Endodermal cell (in vitro differentiated cells): Measurements from ENCODE around the gene SLC25A40. TPM values are rescaled to one million over a fixed set of nuclear protein-coding genes. Genes with fewer than 3 reads are reported as not detected.
"Not testable (repeated sequence)": the region's sequence is repeated elsewhere in the genome, so short reads cannot be mapped to it uniquely, and the experiment has no call there.

Experiments
- DNase-seq: peaks from one replicate; pipeline ENCODE4 v3.0.0-alpha.2; 2017
- H3K27ac ChIP-seq: 2 replicates; pipeline ENCODE4 v1.5.1; 2013; ENCODE audit warnings: mild to moderate bottlenecking, low read depth, low read length, moderate library complexity
- H3K27me3 ChIP-seq: 2 replicates; pipeline ENCODE4 v1.6.1; 2013; ENCODE audit warnings: mild to moderate bottlenecking, low read length, moderate library complexity; ENCODE audit not compliant: insufficient read depth, control insufficient read depth, poor library complexity, severe bottlenecking
- H3K36me3 ChIP-seq: 2 replicates; pipeline ENCODE4 v1.7.0; 2013; ENCODE audit warnings: mild to moderate bottlenecking, low read length, moderate library complexity; ENCODE audit not compliant: control insufficient read depth, insufficient read depth
- H3K4me1 ChIP-seq: one replicate; pipeline ENCODE4 v1.7.0; 2013; ENCODE audit warnings: low read length; ENCODE audit not compliant: control insufficient read depth, insufficient read depth
- H3K4me3 ChIP-seq: 2 replicates; pipeline ENCODE4 v1.5.1; 2013; ENCODE audit warnings: mild to moderate bottlenecking, low read length, moderate library complexity
- H3K9ac ChIP-seq: 2 replicates; pipeline ENCODE4 v1.6.1; 2013; ENCODE audit warnings: mild to moderate bottlenecking, low read length, moderate library complexity; ENCODE audit not compliant: poor library complexity, severe bottlenecking; ENCODE audit errors: extremely low read depth
- H3K9me3 ChIP-seq: 2 replicates; pipeline ENCODE4 v1.6.1; 2013; ENCODE audit warnings: mild to moderate bottlenecking, low read length, moderate library complexity; ENCODE audit not compliant: control insufficient read depth
- H3K27ac Mint-ChIP-seq: 2 replicates; pipeline ENCODE4 v1.8.0; 2020; ENCODE audit warnings: mixed read lengths
- H3K27me3 Mint-ChIP-seq: 2 replicates; pipeline ENCODE4 v1.8.0; 2021; ENCODE audit warnings: mild to moderate bottlenecking, mixed read lengths; ENCODE audit not compliant: insufficient read depth
- H3K36me3 Mint-ChIP-seq: 2 replicates; pipeline ENCODE4 v1.8.0; 2020; ENCODE audit warnings: low read depth, mixed read lengths
- H3K4me1 Mint-ChIP-seq: 2 replicates; pipeline ENCODE4 v1.8.0; 2020; ENCODE audit warnings: mixed read lengths
- H3K4me3 Mint-ChIP-seq: 2 replicates; pipeline ENCODE4 v1.8.0; 2020; ENCODE audit warnings: mild to moderate bottlenecking, moderate library complexity, mixed read lengths
- H3K9me3 Mint-ChIP-seq: 2 replicates; pipeline ENCODE4 v1.8.0; 2020; ENCODE audit warnings: mild to moderate bottlenecking, mixed read lengths
- CTCF ChIP-seq: fragments of 200-600 bp; sonication (generic); conservative IDR thresholded peaks from 2 replicates; pipeline ENCODE4 v1.5.0; 2021; ENCODE audit warnings: antibody characterized with exemption, mild to moderate bottlenecking
- WGBS, 2 experiments: methylation state at CpG; one replicate each; pipeline versions ENCODE4 v1.1.5 to v1.1.7; 2013; ENCODE audit warnings: missing lambda C conversion rate in 2 of 2, mixed read lengths in 1 of 2; ENCODE audit not compliant: insufficient coverage in 1 of 2, insufficient read length in 1 of 2; 5-methylcytosine and 5-hydroxymethylcytosine counted together
- total RNA-seq, 2 donors: library from RNA; stranded (reverse); fragmentation: NEBNext Ultra II Directional in 1 of 2; extraction: Animal tissue kit (Norgen Biotek cat#: 25700) in 1 of 2; gene quantifications; 2 replicates in 1 of 2; 3 replicates in 1 of 2; pipeline ENCODE4 v1.2.1, GENCODE V29; 2021

Gene SLC25A40
- total RNA-seq, 2 donors from 2014 or later: 20.9 to 32.6 TPM

GRCh38 chr7:87908814-87909213, 32.7 kb upstream of the SLC25A40 start:
- WGBS, 2 experiments: 89 to 95% methylated on average over 4 of the region's 4 CpGs
- DNase-seq, H3K4me1 Mint-ChIP-seq, H3K4me3 ChIP-seq, H3K27me3 ChIP-seq, H3K4me3 Mint-ChIP-seq, H3K9me3 Mint-ChIP-seq, H3K9ac ChIP-seq, H3K27ac ChIP-seq, H3K27me3 Mint-ChIP-seq, H3K9me3 ChIP-seq, H3K27ac Mint-ChIP-seq, H3K4me1 ChIP-seq: not testable (repeated sequence)
- peaks cover 25% of the 10 kb centered on the region for H3K36me3 Mint-ChIP-seq
- TF ChIP-seq CTCF: peak; percentile 54
- H3K36me3 ChIP-seq: peaks cover 36% of the 10 kb centered on the region

GRCh38 chr7:87907136-87907906, 31.2 kb upstream of the SLC25A40 start:
- H3K9me3 ChIP-seq, H3K27ac Mint-ChIP-seq, H3K27ac ChIP-seq, H3K9me3 Mint-ChIP-seq, H3K4me3 Mint-ChIP-seq, H3K4me1 Mint-ChIP-seq, H3K4me1 ChIP-seq, DNase-seq, H3K27me3 ChIP-seq, H3K9ac ChIP-seq, H3K27me3 Mint-ChIP-seq, H3K4me3 ChIP-seq: not testable (repeated sequence)
- 97 to 100% methylated on average over 1 to 3 of the region's 3 CpGs for WGBS, 2 experiments
- H3K36me3 Mint-ChIP-seq: peaks cover 35% of the 10 kb centered on the region
- H3K36me3 ChIP-seq: peaks cover 36% of the 10 kb centered on the region

GRCh38 chr7:87899255-87899654, 23.1 kb upstream of the SLC25A40 start:
- H3K36me3 ChIP-seq: peaks cover 77% of the 10 kb centered on the region
- no peak overlapping the region for H3K27ac ChIP-seq
- no peaks in the 10 kb centered on the region for H3K9me3 ChIP-seq
- H3K9ac ChIP-seq: no peak overlapping the region
- H3K36me3 Mint-ChIP-seq: peaks cover 70% of the 10 kb centered on the region
- no peak for TF ChIP-seq CTCF
- H3K4me3 ChIP-seq: no peak overlapping the region
- H3K4me1 Mint-ChIP-seq: no peaks in the 10 kb centered on the region
- H3K27ac Mint-ChIP-seq: no peak overlapping the region
- DNase-seq: no peak
- 95 to 100% methylated on average over 1 to 2 of the region's 2 CpGs for WGBS, 2 experiments
- H3K27me3 Mint-ChIP-seq: no peaks in the 10 kb centered on the region
- H3K4me3 Mint-ChIP-seq: no peak overlapping the region
- H3K4me1 ChIP-seq: no peaks in the 10 kb centered on the region
- no peaks in the 10 kb centered on the region for H3K9me3 Mint-ChIP-seq
- no peaks in the 10 kb centered on the region for H3K27me3 ChIP-seq
